HEK293 (cell line): ENCODE measurements around the gene GALNT1.

Experiments used
- CTCF ChIA-PET: fragments of 350-600 bp; formaldehyde crosslinking; extraction: SDS; loops from one replicate; lab custom pipeline; 2021; ENCODE audit warnings: antibody characterized with exemption; lab: Yijun Ruan, JAX
- POLR2A ChIA-PET: fragments of 300-600 bp; formaldehyde crosslinking; extraction: SDS; loops from one replicate; lab custom pipeline; 2020; ENCODE audit warnings: antibody characterized with exemption, inconsistent platforms; lab: Yijun Ruan, JAX
- H3K27ac ChIP-seq: fragments of 200-500 bp; sonication (Bioruptor generic); 2 replicates; pipeline ENCODE4 v1.5.1; 2014; ENCODE audit warnings: low read depth, low read length, control low read depth, inconsistent platforms; ENCODE audit errors: extremely low read depth
- H3K36me3 ChIP-seq, 2 experiments: fragments of 200-500 bp in 1 of 2; sonication (Bioruptor generic) in 1 of 2; 1 replicate in 1 of 2; 2 replicates in 1 of 2; pipeline ENCODE4 v1.5.1; 2014 to 2017; ENCODE audit warnings: inconsistent platforms in 2 of 2, low read length in 2 of 2; ENCODE audit not compliant: control insufficient read depth in 2 of 2, insufficient read depth in 1 of 2
- H3K4me1 ChIP-seq: fragments of 200-500 bp; sonication (Bioruptor generic); 2 replicates; pipeline ENCODE4 v1.5.1; 2014; ENCODE audit warnings: mild to moderate bottlenecking, low read length, inconsistent platforms; ENCODE audit not compliant: control insufficient read depth, insufficient read depth
- H3K4me3 ChIP-seq: 2 replicates; pipeline ENCODE4 v1.5.1; 2011; ENCODE audit warnings: low read depth, mild to moderate bottlenecking, control low read depth, low read length, moderate library complexity
- H3K9me3 ChIP-seq: fragments of 200-500 bp; sonication (Bioruptor generic); 2 replicates; pipeline ENCODE4 v1.5.1; 2014; ENCODE audit warnings: low read depth, low read length, inconsistent platforms; ENCODE audit not compliant: control insufficient read depth, insufficient read depth
- EGR2 ChIP-seq: fragments of 450-650 bp; formaldehyde crosslinking; IDR thresholded peaks from 2 replicates; pipeline ENCODE4 v1.5.1; 2016; ENCODE audit warnings: low read depth, missing biosample characterization, missing genetic modification characterization
- MZF1 ChIP-seq: fragments of 450-650 bp; formaldehyde crosslinking; IDR thresholded peaks from 2 replicates; pipeline ENCODE4 v1.5.1; 2017; ENCODE audit warnings: missing biosample characterization, missing genetic modification characterization, borderline replicate concordance
- PATZ1 ChIP-seq: fragments of 450-650 bp; formaldehyde crosslinking; IDR thresholded peaks from 2 replicates; pipeline ENCODE4 v1.5.1; 2016; ENCODE audit warnings: missing biosample characterization, missing genetic modification characterization
- PRDM2 ChIP-seq: fragments of 450-650 bp; formaldehyde crosslinking; IDR thresholded peaks from 2 replicates; pipeline ENCODE4 v1.5.1; 2016; ENCODE audit warnings: missing biosample characterization, missing genetic modification characterization, borderline replicate concordance
- ZBTB17 ChIP-seq: fragments of 450-650 bp; formaldehyde crosslinking; IDR thresholded peaks from 2 replicates; pipeline ENCODE4 v1.5.1; 2016; ENCODE audit warnings: missing biosample characterization, missing genetic modification characterization
- ZIC2 ChIP-seq: fragments of 450-650 bp; formaldehyde crosslinking; IDR thresholded peaks from 2 replicates; pipeline ENCODE4 v1.5.1; 2016; ENCODE audit warnings: missing biosample characterization, missing genetic modification characterization
- ZNF138 ChIP-seq: fragments of 450-650 bp; formaldehyde crosslinking; IDR thresholded peaks from 2 replicates; pipeline ENCODE4 v1.5.1; 2016; ENCODE audit warnings: missing biosample characterization, missing genetic modification characterization, borderline replicate concordance
- ZNF248 ChIP-seq: fragments of 450-650 bp; formaldehyde crosslinking; IDR thresholded peaks from 2 replicates; pipeline ENCODE4 v1.5.1; 2017; ENCODE audit warnings: missing biosample characterization, missing genetic modification characterization
- ZNF37A ChIP-seq: fragments of 450-650 bp; IDR thresholded peaks from 2 replicates; pipeline ENCODE4 v1.5.1; 2018; ENCODE audit warnings: missing biosample characterization, missing genetic modification characterization
- ZNF449 ChIP-seq: fragments of 450-650 bp; formaldehyde crosslinking; IDR thresholded peaks from 2 replicates; pipeline ENCODE4 v1.5.1; 2017; ENCODE audit warnings: missing biosample characterization, mild to moderate bottlenecking, missing genetic modification characterization, moderate library complexity
- ZNF510 ChIP-seq: fragments of 450-650 bp; formaldehyde crosslinking; IDR thresholded peaks from 2 replicates; pipeline ENCODE4 v1.5.1; 2018; ENCODE audit warnings: mild to moderate bottlenecking, missing genetic modification characterization, missing biosample characterization; ENCODE audit not compliant: insufficient replicate concordance
- ZNF521 ChIP-seq: fragments of 450-650 bp; formaldehyde crosslinking; IDR thresholded peaks from 2 replicates; pipeline ENCODE4 v1.5.1; 2017; ENCODE audit warnings: missing biosample characterization, mild to moderate bottlenecking, missing genetic modification characterization
- ZNF558 ChIP-seq: fragments of 450-650 bp; formaldehyde crosslinking; IDR thresholded peaks from 2 replicates; pipeline ENCODE4 v1.5.1; 2016; ENCODE audit warnings: missing biosample characterization, missing genetic modification characterization
- ZNF560 ChIP-seq: fragments of 450-650 bp; formaldehyde crosslinking; IDR thresholded peaks from 2 replicates; pipeline ENCODE4 v1.5.1; 2017; ENCODE audit warnings: missing biosample characterization, missing genetic modification characterization, borderline replicate concordance
- ZNF629 ChIP-seq: fragments of 450-650 bp; formaldehyde crosslinking; IDR thresholded peaks from 2 replicates; pipeline ENCODE4 v1.5.1; 2017; ENCODE audit warnings: missing biosample characterization, missing genetic modification characterization
- ZNF645 ChIP-seq: fragments of 450-650 bp; formaldehyde crosslinking; IDR thresholded peaks from 2 replicates; pipeline ENCODE4; 2016; ENCODE audit warnings: missing biosample characterization, missing genetic modification characterization
- ZNF677 ChIP-seq: fragments of 450-650 bp; IDR thresholded peaks from 2 replicates; pipeline ENCODE4 v1.5.0; 2018; ENCODE audit warnings: missing biosample characterization, mild to moderate bottlenecking, missing genetic modification characterization, moderate library complexity
- ZNF704 ChIP-seq: fragments of 450-650 bp; formaldehyde crosslinking; IDR thresholded peaks from 2 replicates; pipeline ENCODE4 v1.5.1; 2016; ENCODE audit warnings: missing biosample characterization, missing genetic modification characterization
- ZNF792 ChIP-seq: fragments of 450-650 bp; formaldehyde crosslinking; IDR thresholded peaks from 2 replicates; pipeline ENCODE4 v1.5.1; 2016; ENCODE audit warnings: missing biosample characterization, missing genetic modification characterization
- ZNF843 ChIP-seq: fragments of 450-650 bp; formaldehyde crosslinking; IDR thresholded peaks from 2 replicates; pipeline ENCODE4 v1.5.1; 2016; ENCODE audit warnings: missing biosample characterization, missing genetic modification characterization

GALNT1 gene

GRCh38 chr18:35547008-35547605 lies 34.4 kb upstream of the GALNT1 start:
- no peaks in the 10 kb centered on the region for H3K4me1 ChIP-seq
- CTCF ChIA-PET = interaction anchor here (0.8 kb wide), 1 partner anchor 143 kb away, joined by 3 read pairs; no protein-coding TSS in a partner anchor
- H3K4me3 ChIP-seq = no peak overlapping the region
- no peak for TF ChIP-seq ZNF792
- no peak for TF ChIP-seq PRDM2 (tag by site-specific recombination)
- TF ChIP-seq ZNF558 (tag by site-specific recombination) = no peak
- no peak for TF ChIP-seq ZBTB17 (tag by site-specific recombination)
- TF ChIP-seq ZNF843 (tag by site-specific recombination) = no peak
- TF ChIP-seq ZNF677 = no peak
- TF ChIP-seq, all 188 proteins: peak for 0
- POLR2A ChIA-PET = no interaction called here
- Histone ChIP-seq H3K36me3 (no peaks in the 10 kb centered on the region), H3K9me3 (no peaks in the 10 kb centered on the region), H3K27ac (no peak overlapping the region)

- no peak overlapping the region for H3K4me3 ChIP-seq
- CTCF ChIA-PET = no interaction called here
- TF ChIP-seq ZNF37A (tag by site-specific recombination) (no peak), ZNF560 (tag by site-specific recombination) (no peak), ZNF704 (no peak), ZNF521 (tag by site-specific recombination) (no peak), ZNF248 (no peak), ZNF138 (tag by site-specific recombination) (no peak), ZIC2 (tag by site-specific recombination) (no peak), PATZ1 (tag by site-specific recombination) (no peak), ZNF629 (tag by site-specific recombination) (no peak), ZNF510 (tag by site-specific recombination) (no peak), EGR2 (tag by site-specific recombination) (no peak), ZNF645 (no peak), MZF1 (no peak), ZNF449 (tag by site-specific recombination) (no peak)
- H3K4me1 ChIP-seq = no peaks in the 10 kb centered on the region
- H3K27ac ChIP-seq = no peak overlapping the region
- POLR2A ChIA-PET = no interaction called here
- H3K36me3 ChIP-seq = no peaks in the 10 kb centered on the region
- H3K9me3 ChIP-seq = no peaks in the 10 kb centered on the region
Measured at GRCh38 chr18:35549564-35549963, 32.0 kb upstream of the GALNT1 start.
